PFSK-1 (cell line): ENCODE measurements around the gene OSTF1.

Source experiments
- REST ChIP-seq, 2 experiments: IDR thresholded peaks; 2 replicates each; pipeline versions ENCODE4 v1.6.1 to v1.8.0; 2011 to 2012; ENCODE audit warnings: low read depth in 2 of 2, low read length in 2 of 2, control low read depth in 1 of 2, inconsistent platforms in 1 of 2, mild to moderate bottlenecking in 1 of 2, moderate library complexity in 1 of 2; ENCODE audit not compliant: insufficient read depth in 1 of 2
- SIN3A ChIP-seq: IDR thresholded peaks from 2 replicates; pipeline ENCODE4 v1.6.1; 2012; ENCODE audit warnings: mild to moderate bottlenecking, low read length, moderate library complexity, borderline replicate concordance; ENCODE audit not compliant: insufficient read depth
- TAF1 ChIP-seq: IDR thresholded peaks from 2 replicates; pipeline ENCODE4 v1.6.1; 2012; ENCODE audit warnings: low read length, control low read depth, borderline replicate concordance; ENCODE audit not compliant: insufficient read depth

- TF ChIP-seq SIN3A, result no peak
- TF ChIP-seq REST (IDR thresholded peaks at IDR 0.05; ENCODE audit: insufficient read depth in 1 of 2, low read depth in 2 of 2, low read length in 2 of 2), result no peak
- no peak for TF ChIP-seq TAF1
These were observed 87.7 kb downstream of the OSTF1 start for GRCh38 chr9:75176037-75176436.
